Stimulated activated CD4-positive, alpha-beta T cell treated with anti-CD3 and anti-CD28 coated beads, Interleukin-15, amount 100 ng/mL, for 1 hour (primary cell): ENCODE measurements around the gene POLR2A.

Experiments used
- DNase-seq, 2 donors: peaks; one replicate each; pipeline ENCODE4 v3.0.0-alpha.2; 2020; ENCODE audit warnings: low read depth in 1 of 2, low spot score in 1 of 2

Gene POLR2A

DNA sequence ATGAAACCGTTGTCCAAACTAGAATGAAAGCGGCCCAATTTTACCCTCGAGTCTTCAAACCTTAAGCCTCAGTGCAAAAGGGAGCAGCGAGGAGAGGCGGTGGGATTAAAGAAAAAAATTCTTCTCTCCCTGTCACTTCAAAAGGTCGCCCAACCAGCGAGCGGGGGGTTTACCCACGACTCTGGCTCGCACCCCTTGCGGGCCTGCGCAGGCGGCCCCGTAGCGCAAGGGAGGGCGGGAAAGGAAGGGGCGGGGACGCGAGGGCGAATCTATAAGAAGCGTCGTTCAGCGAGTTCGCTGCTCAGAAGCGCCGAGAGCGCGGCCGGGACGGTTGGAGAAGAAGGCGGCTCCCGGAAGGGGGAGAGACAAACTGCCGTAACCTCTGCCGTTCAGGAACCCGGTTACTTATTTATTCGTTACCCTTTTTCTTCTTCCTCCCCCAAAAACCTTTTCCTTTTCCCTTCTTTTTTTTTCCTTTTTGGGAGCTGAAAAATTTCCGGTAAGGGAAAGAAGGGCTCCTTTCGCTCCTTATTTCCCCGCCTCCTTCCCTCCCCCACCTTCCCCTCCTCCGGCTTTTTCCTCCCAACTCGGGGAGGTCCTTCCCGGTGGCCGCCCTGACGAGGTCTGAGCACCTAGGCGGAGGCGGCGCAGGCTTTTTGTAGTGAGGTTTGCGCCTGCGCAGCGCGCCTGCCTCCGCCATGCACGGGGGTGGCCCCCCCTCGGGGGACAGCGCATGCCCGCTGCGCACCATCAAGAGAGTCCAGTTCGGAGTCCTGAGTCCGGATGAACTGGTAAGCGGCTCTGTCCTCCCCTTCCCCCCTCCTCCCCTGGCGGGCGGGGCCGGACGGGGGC is at the start of gene POLR2A:
TSS of gene POLR2A (plus strand) at position 300 of the 852 bp plus-strand sequence.
- DNase-seq, result peak; percentile 98

DNA sequence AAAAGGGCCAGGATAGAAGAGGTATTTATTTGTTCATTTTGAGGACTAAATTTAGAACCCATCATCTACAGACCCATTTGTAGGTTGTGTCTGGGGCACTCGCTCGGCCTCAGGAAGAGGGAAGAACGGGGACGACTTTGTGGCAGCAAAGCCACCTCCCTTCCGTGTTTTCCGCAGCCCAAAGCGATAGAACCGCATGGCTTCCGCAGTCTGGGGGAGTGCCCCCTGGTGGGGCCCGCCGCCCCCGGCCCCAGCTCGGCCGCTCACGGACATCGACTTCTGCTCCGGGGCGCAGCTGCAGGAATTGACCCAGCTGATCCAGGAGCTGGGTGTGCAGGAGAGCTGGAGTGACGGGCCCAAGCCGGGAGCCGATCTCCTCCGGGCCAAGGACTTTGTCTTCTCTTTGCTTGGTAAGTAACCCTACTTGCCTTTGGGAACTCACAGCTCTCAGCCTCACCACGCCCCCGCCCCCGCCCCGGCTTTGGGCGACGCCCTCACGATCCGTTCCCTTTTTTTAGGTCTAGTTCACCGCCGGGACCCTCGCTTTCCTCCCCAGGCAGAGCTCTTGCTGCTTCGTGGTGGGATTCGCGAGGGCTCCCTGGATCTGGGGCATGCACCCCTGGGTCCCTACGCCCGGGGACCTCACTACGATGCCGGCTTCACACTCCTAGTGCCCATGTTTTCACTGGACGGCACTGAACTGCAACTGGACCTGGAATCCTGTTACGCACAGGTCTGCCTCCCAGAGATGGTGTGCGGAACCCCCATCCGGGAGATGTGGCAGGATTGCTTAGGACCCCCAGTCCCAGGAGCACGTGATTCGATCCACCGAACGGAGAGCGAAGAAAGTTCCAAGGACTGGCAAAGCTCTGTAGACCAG is 48.2 kb upstream of the POLR2A start:
- peak; percentile 32 to 40 for DNase-seq

DNA sequence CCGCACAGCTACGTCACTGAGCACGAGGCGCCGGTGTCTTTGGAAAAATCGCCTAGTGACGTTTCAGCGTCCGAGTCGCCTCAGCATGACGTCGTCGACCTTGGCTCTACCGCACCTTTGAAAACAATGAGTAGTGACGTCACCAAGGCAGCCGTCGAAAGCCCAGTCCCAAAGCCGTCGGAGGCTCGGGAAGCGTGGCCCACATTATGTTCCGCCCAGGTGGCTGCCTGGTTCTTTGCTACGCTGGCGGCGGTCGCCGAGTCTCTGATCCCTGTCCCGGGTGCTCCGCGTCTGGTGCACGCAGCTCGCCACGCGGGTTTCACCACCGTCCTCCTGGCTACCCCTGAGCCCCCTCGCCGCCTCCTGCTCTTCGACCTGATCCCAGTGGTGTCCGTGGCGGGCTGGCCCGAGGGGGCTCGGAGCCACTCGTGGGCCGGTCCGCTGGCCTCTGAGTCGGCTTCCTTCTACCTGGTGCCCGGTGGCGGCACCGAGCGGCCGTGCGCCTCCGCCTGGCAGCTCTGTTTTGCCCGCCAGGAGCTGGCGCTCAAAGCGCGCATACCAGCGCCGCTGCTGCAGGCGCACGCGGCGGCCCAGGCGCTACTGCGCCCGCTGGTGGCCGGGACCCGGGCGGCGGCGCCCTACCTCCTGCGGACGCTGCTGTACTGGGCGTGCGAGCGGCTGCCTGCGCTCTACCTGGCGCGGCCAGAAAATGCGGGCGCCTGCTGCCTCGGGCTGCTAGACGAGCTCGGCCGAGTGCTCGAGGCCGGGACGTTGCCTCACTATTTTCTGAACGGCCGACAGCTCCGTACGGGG is 47.4 kb upstream of the POLR2A start:
- peak; percentile 69 to 76 for DNase-seq

DNA sequence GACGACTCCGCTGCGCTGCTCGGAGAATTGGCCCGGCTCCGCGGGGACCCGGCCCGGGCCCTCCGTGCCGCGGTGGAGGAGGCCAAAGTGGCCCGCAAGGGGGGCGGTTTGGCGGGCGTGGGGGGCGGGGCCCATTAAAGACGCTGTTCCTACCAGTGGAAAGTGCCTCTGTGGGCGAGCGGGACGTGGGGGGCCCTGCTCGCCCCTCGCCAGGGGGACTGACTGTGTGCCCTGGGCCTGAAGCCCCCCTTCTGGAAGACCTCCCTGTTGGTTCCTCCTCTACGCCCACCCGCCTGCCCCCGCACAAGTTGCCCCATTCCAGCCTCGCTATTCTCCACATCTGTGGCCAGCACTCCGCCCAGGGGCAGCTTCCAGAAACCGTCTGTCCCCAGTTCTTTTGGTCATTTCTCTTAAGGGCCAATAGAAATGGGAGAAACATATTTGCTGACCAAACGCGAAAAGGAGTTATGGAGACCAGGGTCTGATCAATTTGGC is 46.8 kb upstream of the POLR2A start:
- no peak for DNase-seq

DNA sequence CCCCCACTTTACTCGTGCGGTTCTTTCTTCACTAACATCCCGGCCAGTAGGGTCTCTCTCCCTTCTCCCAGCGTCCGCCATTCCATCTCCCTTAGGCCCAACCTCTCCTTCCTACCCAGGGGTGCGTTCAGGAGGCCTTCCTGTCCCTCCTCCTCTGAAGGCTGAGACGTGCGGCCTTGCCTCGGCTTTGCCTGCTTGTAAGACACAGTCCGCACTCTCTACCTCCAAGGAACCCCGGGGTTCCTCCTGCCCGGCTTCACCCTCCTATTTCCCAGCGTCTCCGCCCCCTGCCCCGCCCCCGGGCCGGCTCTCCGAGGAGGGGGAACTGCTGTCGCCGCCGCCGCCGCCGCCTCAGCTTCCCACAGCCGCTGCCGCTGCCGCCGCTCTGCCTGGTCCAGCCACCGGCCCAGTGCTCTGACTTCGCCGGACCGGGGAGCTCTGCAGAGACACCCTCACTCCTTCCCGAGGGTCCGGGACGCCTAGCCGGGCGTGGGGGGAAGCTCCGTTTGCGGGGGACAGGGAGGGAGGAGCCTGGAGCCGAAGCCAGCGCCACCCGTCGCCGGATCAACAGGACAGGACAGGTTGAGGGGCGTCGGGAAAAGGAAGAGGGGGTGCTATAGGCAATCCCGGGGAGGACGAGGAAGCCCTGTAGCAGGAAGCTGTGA is 46.1 kb upstream of the POLR2A start:
- DNase-seq, result peak in 1 of 2 donors; percentile 64

DNA sequence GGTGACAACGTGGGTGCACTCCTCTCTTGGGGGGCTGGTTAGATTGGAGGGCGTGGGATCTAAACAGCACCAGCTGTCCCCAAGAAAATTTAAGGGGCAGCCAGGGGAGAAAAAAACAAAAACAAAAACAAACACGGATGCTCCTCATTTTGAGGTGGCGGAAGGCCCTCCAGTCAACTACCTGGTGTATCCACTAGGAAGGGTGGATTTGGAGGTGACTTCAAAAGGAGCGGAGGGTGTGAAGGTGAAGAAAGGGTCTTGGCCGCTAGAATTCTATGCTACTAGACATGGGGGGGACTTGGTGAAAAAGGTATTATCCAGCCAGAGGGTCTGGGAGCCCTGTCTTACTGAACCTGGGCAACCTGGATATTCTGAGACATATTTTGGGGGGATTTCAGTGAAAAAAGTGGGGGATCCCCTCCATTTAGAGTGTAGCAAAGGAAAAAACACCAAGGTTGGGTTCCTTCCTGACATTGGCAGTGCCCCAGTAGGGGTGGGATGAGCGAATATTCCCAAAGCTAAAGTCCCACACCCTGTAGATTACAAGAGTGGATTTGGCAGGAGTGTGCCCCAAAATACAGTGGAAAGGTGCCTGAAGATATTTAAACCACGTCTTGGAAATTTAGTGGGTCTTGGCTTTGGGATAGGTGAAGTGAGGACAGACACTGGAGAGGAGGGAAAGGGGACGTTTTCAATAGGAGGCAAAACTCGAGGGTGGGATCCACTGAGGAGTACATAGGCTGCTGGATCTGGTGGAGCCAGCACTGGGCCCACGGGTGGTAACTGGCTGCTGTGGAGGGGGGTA is 45.3 kb upstream of the POLR2A start:
- DNase-seq, result no peak

DNA sequence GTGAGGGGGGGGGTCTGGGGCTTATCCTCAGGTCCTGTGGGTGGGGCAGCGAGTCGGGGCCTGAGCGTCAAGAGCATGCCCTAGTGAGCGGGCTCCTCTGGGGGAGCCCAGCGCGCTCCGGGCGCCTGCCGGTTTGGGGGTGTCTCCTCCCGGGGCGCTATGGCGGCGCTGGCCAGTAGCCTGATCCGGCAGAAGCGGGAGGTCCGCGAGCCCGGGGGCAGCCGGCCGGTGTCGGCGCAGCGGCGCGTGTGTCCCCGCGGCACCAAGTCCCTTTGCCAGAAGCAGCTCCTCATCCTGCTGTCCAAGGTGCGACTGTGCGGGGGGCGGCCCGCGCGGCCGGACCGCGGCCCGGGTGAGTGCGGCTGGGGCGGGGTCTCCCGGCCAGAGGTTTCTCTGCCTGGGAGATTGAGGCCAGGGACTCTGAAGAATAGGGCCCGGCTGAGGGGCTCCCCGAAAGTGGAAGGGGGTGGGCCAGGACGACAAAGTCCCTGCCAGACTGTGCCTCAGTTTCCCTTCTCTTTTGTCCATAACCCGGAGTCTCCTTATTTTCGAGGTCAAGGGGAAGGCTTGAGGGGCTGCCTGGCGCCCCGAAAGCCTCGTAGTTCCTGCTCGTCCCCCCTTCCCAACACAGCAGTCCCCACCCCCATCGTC is 44.6 kb upstream of the POLR2A start, which contains the start of gene FGF11:
TSS of gene FGF11 (plus strand) at position 51 of the 651 bp plus-strand sequence. CDS start at position 160, 109 bp downstream.
- no peak for DNase-seq

DNA sequence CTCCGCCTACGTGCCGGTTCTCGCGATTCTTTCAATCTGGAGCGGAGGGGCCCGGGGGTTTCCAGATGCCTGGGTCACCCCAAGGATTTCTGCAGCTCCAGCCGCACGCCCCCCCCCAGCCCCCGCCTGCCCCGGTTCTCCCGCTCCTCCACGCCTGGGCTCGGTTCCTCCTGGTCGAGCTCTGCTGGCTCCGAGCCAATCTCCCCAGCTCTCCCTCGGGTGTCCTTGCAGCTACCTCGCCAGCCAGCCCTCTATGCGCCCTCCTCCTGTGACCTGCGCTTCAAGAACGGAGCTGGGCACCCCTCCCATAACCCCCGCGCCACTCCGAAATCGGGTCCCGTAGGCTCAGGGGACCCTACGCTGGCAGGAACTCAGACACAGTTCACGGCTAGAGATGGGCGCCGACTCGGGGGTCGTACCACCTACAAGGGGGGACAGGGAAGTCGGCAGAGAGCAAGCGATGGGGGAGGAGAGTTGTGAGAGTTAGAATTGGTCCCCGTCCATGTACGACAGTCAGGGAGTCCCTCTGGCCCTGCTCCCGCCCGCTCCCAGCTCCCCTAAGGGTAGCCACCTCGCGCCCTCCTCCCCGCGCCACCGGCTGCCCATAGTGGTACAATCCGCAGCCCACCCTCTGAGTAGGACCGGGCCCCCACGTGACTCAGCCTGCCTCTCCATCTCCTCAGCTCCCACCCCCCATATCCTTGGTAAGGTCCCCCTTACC is 43.9 kb upstream of the POLR2A start:
- no peak for DNase-seq

DNA sequence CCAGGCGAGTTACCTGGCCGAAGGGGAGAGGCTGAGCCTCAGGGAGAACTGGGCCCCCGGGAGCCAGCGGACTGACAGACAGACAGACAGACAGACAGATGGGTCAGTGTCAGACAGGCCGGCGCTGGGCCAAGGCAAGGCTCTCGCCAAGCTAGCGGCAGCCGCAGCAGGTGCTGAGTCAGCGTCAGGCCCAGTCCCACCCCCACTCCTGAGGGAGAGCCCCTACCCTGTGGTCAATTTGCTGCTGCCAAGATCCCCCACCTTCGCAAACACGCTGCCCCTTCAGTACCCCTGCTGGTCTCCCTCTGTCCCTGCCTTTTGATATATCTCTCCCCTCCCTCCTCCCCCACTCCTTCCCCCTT is 43.4 kb upstream of the POLR2A start:
- DNase-seq, result no peak

DNA sequence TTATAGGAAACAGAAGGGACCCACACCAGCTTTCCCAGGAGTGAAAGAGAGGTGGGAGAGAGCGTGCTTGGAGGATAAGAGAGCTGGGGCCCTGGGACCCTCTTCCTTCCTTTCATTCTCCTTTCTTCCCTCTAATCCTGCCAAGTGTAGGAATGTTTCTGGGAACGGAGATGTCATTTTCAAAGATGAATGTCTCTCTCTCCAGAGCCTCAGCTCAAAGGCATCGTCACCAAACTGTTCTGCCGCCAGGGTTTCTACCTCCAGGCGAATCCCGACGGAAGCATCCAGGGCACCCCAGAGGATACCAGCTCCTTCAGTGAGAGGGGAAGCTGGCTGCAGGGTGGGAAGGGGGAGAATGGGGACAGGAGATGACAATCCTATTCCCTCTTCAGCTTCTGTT is 42.9 kb upstream of the POLR2A start:
- no peak for DNase-seq

DNA sequence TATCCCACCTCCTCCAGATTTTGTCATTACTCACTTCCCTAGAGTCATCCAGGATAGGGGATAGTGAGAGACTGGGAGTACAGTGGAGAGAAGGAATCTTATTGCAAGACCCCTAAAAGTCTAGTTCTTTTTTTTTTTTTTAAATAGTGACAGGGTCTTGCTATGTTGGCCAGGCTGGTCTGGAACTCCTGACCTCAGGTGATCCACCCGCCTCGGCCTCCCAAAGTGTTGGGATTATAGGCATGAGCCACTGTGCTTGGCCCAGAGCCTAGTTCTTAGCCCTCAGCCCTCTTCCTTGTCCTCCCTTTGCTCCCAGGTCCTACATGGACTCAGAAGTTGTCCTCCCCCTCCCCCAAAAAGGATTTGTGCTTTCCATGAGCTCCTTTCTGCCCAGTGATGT is 42.0 kb upstream of the POLR2A start:
- DNase-seq, result no peak

DNA sequence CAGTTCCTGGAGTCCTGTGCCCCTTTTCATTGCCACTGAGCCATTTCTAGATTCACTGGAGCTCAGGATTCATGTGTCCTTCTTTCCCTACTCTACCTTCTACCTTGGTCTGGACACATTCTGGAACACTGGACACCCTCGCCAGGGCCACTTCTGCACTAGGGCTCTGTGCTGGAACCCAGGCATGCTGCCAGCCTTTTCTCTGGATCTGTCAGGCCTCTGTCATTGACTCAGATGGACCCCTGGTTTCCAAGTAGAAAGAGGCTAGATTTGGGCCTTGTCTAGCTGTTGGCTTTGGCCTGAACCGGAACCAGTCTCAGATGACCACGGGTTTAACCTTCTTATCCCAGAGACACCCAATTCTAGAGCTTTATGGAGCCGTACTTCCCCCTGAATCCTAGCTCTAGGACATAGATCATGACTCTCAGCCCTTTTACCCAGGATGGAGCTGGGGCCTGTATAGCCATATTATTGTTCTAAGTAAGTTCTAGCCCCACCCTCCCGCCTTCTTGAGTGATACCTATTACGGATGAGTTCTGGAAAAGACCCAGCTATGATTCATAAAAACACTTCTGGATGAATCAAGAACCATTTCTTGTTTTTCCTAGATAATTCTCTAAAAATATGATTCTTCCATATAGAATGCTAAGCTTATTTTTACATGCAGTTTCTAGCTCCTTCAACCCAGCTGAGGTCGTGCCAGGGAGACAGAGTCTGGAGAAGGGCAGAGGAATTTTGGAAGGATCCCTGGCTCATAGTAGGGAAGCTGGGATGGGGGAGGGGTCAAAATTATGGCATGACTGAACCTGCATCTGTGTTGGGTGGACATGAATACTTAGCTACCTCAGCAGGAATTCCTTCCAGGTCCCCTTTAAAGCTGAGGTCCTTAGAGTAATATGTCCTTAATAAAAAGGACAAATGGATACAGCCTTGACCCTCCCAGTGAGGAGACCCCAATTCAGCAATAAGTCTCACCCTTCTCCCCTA is 40.4 kb upstream of the POLR2A start:
- no peak for DNase-seq

DNA sequence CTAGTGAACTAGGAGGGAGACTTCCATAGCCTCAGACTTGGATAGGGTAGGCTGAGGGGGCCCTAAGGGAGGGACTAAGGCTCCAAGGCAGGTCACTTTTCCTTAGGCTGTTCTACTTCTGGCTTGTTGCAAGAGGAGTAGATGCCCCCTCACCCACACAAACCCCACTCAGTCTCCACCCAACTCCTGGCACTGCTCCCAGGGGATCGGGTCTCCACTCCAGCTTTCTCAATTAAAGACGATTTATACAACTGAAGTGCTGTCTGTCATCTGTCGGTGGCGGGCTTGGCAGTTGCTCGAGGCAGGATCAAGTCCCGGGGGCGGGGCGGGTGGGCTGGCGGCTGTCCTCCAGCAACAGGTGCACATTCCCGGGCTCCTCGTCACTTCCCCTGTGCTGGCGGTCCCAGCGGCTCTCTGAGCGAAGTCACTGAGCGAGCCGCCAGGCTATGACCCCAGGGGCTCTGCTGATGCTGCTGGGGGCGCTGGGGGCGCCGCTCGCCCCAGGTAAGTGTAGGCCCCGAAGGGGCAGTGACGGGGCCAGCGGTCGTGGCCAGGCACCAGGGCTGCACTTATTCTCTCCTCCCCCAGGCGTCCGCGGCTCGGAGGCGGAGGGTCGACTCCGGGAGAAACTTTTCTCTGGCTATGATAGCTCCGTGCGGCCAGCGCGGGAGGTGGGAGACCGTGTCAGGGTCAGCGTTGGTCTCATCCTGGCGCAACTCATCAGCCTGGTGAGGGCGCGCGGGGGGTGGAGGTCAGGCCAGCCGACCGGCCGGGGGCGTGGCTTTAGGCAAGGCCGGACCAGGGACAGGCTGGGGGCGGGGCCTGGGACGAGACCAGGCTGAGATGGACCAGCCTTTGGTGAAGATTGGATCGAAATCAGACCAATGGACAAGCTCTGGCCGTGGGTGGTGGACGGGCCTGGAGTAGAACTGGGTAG is 39.2 kb upstream of the POLR2A start, which contains the start of gene CHRNB1:
TSS of gene CHRNB1 (plus strand) at position 380 of the 937 bp plus-strand sequence. CDS start at position 447, 67 bp downstream.
- no peak for DNase-seq

DNA sequence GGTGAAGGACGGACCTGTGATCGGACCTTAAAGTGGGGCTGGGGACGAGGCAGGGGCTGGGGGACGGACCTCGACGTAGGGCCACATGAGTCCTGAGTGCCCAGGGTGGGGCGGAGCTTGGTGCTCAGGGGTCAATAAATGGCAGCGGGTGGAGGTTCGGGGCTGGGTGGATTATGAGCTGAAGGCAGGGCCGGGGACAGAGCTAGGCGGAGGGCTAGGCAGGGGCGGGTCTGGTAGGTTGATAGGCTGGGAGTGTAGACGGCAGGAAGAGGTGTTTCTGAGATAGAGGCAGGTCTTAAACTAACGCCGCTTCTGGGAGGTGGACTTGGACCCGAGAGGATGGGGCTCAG is 38.6 kb upstream of the POLR2A start:
- no peak for DNase-seq

DNA sequence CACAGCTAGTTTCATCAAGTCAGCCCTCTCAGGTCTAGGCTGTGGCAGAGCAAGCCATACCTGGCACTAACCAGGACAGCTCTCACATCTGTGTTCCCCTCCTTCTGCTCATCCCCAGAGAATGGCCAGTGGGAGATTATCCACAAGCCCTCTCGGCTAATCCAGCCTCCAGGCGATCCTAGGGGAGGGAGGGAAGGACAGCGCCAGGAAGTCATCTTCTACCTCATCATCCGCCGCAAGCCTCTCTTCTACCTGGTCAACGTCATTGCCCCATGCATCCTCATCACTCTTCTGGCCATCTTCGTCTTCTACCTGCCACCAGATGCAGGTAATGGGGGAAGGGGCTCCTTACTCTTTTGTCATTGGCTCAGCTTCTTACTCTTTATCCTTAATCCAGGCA is 35.7 kb upstream of the POLR2A start:
- DNase-seq, result no peak

DNA sequence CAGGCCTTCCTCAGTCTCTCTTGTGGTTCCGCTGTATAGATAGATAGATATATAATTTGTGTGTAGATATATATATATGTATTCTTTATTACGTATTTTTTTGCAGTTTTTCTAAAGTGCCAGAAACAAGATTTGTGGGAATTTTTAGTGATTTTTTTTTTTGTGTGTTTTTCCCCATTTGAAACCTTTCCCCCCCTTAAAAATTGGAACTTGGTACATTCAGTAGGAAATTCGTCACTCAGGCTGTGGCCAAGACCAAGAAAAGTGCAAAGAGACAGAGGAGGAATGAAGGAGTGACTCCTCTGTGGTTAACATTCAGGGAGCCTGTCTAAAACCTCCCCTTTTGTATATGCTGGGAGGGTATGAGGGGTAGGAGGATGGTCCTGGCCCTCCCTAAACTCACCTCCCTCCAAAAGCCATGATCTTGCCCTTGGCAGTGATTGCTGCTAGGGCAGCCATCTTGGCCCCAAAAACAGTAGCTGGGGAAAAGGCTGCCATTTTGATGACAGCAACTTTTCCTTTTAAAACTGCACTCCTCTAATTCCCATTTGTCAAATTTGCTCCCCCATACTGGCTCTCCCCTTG is 24.1 kb upstream of the POLR2A start:
- no peak for DNase-seq
